ENCODE results near the gene C1QTNF3. TPM values are rescaled to one million over a fixed set of nuclear protein-coding genes. Genes with fewer than 3 reads are reported as not detected.

Gene C1QTNF3
- total RNA-seq, 4 donors from 2014 or later = 2.0 to 8.2 (median 3.1) TPM

DNA sequence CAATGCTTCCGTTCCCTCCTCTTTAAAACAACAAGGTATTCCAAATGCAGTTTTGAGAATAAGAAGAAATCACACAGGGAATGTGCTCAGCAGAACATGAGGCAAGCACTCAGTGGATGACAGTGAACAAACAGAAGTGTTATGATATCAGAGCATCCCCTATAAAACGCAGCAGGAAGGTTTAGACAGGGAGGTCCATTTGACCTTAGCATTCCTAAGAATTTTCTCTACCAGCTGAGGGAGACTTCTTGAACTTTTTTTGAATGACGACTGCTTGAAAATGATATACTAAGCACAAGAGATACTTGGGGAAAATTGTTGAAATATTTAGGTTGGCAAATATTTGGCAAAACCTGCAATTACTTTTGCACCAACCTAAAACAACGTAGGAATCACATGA, 39.1 kb downstream of the C1QTNF3 start:
- no peak for ATAC-seq (ENCODE audit: low FRiP score)
- DNase-seq (ENCODE audit: low spot score) = no peak
- TF ChIP-seq, protein P1, sequence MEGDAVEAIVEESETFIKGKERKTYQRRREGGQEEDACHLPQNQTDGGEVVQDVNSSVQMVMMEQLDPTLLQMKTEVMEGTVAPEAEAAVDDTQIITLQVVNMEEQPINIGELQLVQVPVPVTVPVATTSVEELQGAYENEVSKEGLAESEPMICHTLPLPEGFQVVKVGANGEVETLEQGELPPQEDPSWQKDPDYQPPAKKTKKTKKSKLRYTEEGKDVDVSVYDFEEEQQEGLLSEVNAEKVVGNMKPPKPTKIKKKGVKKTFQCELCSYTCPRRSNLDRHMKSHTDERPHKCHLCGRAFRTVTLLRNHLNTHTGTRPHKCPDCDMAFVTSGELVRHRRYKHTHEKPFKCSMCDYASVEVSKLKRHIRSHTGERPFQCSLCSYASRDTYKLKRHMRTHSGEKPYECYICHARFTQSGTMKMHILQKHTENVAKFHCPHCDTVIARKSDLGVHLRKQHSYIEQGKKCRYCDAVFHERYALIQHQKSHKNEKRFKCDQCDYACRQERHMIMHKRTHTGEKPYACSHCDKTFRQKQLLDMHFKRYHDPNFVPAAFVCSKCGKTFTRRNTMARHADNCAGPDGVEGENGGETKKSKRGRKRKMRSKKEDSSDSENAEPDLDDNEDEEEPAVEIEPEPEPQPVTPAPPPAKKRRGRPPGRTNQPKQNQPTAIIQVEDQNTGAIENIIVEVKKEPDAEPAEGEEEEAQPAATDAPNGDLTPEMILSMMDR (IDR thresholded peaks at IDR 0.05) = no peak

DNA sequence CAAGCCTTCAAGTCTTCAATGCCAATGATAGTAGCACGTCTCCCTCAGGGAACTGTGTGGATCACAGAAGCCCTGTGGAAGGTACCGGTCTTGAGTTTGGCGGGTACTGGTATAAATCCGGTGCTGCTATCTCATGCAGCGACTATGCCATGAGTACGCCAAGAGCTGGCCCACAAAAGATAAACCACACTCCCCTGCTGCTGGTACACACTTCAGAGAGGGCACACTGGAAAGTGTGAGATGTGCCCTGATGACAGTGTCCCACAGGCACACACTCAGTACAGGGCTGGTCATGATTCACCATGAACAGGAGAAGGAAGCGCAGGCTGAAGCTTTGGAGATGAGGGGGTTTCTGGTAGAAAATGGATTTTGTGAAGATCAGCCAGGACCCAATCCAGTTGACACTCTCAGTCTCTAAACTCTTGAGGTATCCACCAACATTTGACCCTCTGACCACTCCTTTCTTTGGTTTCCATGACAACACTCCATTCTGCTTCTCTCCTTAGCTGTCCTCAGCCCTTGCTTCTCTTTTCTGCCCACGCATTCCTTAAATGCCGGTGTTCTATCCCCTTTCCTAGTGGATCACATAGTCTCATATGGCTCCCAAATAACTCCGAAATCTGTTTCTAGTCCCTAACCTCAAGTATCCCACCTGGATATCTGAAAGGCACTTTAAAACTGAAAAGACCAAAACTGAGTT, 40.2 kb downstream of the C1QTNF3 start:
- TF ChIP-seq, protein P1 (IDR thresholded peaks at IDR 0.05) = no peak
- DNase-seq (ENCODE audit: low spot score) = no peak
- no peak for ATAC-seq (ENCODE audit: low FRiP score)

GRCh38 chr5:34001241-34001841, 41.7 kb downstream of the C1QTNF3 start:
- TF ChIP-seq, protein P1 (IDR thresholded peaks at IDR 0.05) = no peak
- ATAC-seq (ENCODE audit: low FRiP score) (no peak), DNase-seq (ENCODE audit: low spot score) (no peak)

- no peak for DNase-seq (ENCODE audit: low spot score)
- ATAC-seq (ENCODE audit: low FRiP score) = no peak
- TF ChIP-seq, protein P1 (IDR thresholded peaks at IDR 0.05) = no peak
These were observed 43.0 kb downstream of the C1QTNF3 start for GRCh38 chr5:33999978-34000377.

GRCh38 chr5:33997331-33997983, 45.6 kb downstream of the C1QTNF3 start:
- DNase-seq (ENCODE audit: low spot score) = no peak
- ATAC-seq (ENCODE audit: low FRiP score) = peak; percentile 86
- TF ChIP-seq, protein P1 (IDR thresholded peaks at IDR 0.05) = no peak

DNA sequence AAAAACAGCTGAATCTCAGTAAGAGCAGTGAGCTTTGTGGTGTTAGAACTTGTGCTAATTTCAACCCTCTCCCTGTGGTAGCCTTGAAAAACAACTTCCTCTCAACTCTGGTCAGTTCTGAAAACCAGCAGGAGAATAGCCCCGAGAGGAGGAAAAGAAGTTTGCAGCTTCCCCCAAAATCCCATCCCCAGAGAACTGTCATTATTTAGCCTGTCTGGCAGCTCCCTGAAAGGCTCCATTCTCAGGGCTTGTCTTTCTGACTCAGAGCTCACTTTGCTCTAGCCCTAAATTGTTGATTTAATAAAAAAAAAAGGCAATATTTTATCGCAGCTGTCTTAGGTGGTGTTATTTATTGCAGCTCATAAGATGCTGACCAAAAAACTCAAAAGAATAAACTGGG, 47.1 kb downstream of the C1QTNF3 start:
- TF ChIP-seq, protein P1 (IDR thresholded peaks at IDR 0.05) = no peak
- ATAC-seq (ENCODE audit: low FRiP score) = no peak
- DNase-seq (ENCODE audit: low spot score) = no peak
